ENCODE data around the gene SAT1. TPM values are rescaled to one million over a fixed set of nuclear protein-coding genes. Genes with fewer than 3 reads are reported as not detected.

The SAT1 gene
- total and polyA plus RNA-seq, 9 donors, result 58.7 to 3,021 (median 164) TPM

DNA sequence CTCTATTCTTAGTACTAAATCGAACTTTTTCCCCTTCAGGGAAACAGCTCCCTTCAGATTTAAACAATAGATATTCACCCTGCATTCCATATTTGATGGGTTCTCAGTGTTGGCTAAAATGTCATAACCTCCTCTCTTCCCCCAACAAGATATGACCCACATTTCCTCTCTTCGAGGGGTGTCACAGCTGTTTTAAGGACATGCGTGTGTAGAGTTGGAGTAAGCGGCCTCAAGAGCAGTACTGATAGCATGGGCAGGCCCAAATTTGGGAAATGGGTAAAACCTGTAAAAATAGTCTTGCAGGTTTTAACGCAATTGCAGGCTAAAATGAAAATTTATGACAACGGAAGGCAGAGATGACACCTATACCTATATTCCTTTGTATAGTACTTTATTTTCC, 28.7 kb downstream of the SAT1 start:
- no peak for TF ChIP-seq POLR2A (IDR thresholded peaks at IDR 0.05)
- TF ChIP-seq, protein P1, sequence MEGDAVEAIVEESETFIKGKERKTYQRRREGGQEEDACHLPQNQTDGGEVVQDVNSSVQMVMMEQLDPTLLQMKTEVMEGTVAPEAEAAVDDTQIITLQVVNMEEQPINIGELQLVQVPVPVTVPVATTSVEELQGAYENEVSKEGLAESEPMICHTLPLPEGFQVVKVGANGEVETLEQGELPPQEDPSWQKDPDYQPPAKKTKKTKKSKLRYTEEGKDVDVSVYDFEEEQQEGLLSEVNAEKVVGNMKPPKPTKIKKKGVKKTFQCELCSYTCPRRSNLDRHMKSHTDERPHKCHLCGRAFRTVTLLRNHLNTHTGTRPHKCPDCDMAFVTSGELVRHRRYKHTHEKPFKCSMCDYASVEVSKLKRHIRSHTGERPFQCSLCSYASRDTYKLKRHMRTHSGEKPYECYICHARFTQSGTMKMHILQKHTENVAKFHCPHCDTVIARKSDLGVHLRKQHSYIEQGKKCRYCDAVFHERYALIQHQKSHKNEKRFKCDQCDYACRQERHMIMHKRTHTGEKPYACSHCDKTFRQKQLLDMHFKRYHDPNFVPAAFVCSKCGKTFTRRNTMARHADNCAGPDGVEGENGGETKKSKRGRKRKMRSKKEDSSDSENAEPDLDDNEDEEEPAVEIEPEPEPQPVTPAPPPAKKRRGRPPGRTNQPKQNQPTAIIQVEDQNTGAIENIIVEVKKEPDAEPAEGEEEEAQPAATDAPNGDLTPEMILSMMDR (IDR thresholded peaks at IDR 0.05), result no peak
- H3K4me3 ChIP-seq, result no peak overlapping the region
- no peaks in the 10 kb centered on the region for H3K9me3 ChIP-seq
- H3K36me3 ChIP-seq, result no peaks in the 10 kb centered on the region
- no peak overlapping the region for H3K27ac ChIP-seq
- no peak for DNase-seq
- 74 to 80% (median 78%) methylated on average over 6 of the region's 6 CpGs for WGBS, 3 donors
- no peaks in the 10 kb centered on the region for H3K27me3 ChIP-seq
- no peaks in the 10 kb centered on the region for H3K4me1 ChIP-seq (ENCODE audit: insufficient read depth)
- intact Hi-C loops (cut with DNase I), result no loop called here

DNA sequence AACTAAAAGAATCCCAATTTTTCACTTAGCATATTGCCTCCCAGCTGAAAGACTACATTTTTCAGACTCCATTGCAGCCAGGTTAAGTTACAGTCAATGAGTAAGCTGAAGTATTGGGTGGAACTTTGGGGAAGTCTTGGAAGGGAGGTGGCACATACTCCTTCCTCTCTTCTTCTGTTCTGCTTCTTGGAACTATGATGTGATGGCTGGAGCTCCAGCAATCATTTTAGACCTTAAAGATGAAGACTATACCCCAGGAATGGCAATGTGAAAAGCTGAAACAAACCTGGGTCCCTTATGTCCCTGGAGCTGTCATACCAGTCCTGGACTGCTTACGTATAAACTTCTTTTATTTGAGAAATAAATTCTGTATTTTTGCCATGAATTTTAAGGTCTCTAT, 30.8 kb downstream of the SAT1 start:
- Histone ChIP-seq H3K9me3 (no peaks in the 10 kb centered on the region), H3K4me1 (ENCODE audit: insufficient read depth) (no peaks in the 10 kb centered on the region), H3K27me3 (no peaks in the 10 kb centered on the region), H3K4me3 (no peak overlapping the region), H3K27ac (no peak overlapping the region), H3K36me3 (no peaks in the 10 kb centered on the region)
- intact Hi-C loops (cut with DNase I), result no loop called here
- TF ChIP-seq POLR2A (IDR thresholded peaks at IDR 0.05), result no peak
- no peak for TF ChIP-seq EP300 (IDR thresholded peaks at IDR 0.05)
- TF ChIP-seq, protein P1 (IDR thresholded peaks at IDR 0.05), result no peak
- no peak for DNase-seq
- 87 to 96% (median 93%) methylated on average over 1 of the region's 1 CpG for WGBS, 3 donors

DNA sequence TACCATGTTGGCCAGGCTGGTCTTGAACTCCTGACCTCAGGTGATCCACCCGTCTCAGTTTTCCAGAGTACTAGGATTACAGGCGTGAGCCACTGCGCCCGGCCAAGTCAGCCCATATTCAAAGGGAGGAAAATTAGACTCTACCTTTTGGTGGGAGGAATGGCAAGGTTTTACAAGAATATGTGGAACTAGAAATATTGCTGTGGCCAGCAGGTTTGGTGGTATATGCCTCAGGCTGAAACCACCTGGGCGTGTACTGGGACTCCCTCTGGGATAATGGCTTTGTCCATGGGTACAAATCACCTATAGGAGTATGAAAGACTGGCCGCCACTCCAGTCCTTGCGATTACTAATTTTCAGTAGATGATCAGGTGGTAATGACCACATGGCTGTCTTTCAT, 32.4 kb downstream of the SAT1 start:
- no peak overlapping the region for H3K4me3 ChIP-seq
- intact Hi-C loops (cut with DNase I), result no loop called here
- 91 to 93% (median 92%) methylated on average over 7 of the region's 7 CpGs for WGBS, 3 donors
- no peak overlapping the region for H3K27ac ChIP-seq
- no peaks in the 10 kb centered on the region for H3K4me1 ChIP-seq (ENCODE audit: insufficient read depth)
- TF ChIP-seq POLR2A (IDR thresholded peaks at IDR 0.05), result no peak
- TF ChIP-seq, protein P1 (IDR thresholded peaks at IDR 0.05), result no peak
- no peaks in the 10 kb centered on the region for H3K27me3 ChIP-seq
- H3K36me3 ChIP-seq, result no peaks in the 10 kb centered on the region
- H3K9me3 ChIP-seq, result no peaks in the 10 kb centered on the region
- DNase-seq, result no peak

DNA sequence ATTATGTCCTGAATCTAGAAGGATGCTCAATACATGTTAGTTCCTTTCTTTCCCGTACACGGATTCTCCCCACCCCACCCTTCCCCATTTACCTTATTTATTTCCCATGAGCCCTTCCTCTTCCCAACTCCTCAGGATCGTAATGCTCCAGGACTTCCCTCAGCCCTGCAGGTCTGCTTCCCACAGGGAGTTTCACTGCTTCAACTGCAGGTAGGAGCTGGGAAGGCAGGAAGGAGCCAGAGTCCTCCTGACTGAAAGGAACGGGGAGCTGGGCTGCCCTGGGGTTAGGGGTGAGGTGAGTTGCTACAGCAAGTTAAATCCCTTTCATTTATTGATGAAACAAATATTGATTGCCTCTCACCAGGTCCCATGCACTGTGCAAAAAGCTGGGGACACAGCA, 33.2 kb downstream of the SAT1 start:
- Histone ChIP-seq H3K4me1 (ENCODE audit: insufficient read depth) (no peaks in the 10 kb centered on the region), H3K4me3 (no peak overlapping the region), H3K27ac (no peak overlapping the region), H3K36me3 (no peaks in the 10 kb centered on the region), H3K9me3 (no peaks in the 10 kb centered on the region), H3K27me3 (no peaks in the 10 kb centered on the region)
- TF ChIP-seq EP300 (IDR thresholded peaks at IDR 0.05), result no peak
- TF ChIP-seq, protein P1 (IDR thresholded peaks at IDR 0.05), result no peak
- no peak for TF ChIP-seq POLR2A (IDR thresholded peaks at IDR 0.05)
- intact Hi-C loops (cut with DNase I), result no loop called here
- WGBS, 3 donors, result 74 to 81% (median 77%) methylated on average over 4 of the region's 4 CpGs
- DNase-seq, result no peak

DNA sequence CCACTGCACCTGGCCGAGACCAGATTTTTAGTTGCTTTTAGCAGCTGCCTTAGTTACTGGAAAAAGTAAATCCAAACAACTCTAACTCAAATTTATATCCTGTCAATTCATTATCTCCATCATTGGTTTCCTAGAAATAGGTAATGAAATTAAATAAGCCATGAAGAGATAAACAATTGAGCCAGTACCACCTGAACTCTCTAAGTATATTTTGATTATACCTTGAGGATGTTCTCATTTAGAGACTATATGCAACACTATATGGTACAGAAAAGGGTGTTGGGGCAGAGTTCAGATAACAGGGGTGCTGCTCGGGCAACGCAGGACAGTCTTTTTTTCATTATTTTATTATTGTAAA, 35.0 kb downstream of the SAT1 start:
- Histone ChIP-seq H3K36me3 (no peaks in the 10 kb centered on the region), H3K27me3 (no peaks in the 10 kb centered on the region), H3K27ac (no peak overlapping the region), H3K9me3 (no peaks in the 10 kb centered on the region), H3K4me1 (ENCODE audit: insufficient read depth) (no peaks in the 10 kb centered on the region), H3K4me3 (no peak overlapping the region)
- no peak for TF ChIP-seq POLR2A (IDR thresholded peaks at IDR 0.05)
- no peak for TF ChIP-seq EP300 (IDR thresholded peaks at IDR 0.05)
- TF ChIP-seq, protein P1 (IDR thresholded peaks at IDR 0.05), result no peak
- DNase-seq, result no peak
- WGBS, 3 donors, result 76 to 90% (median 83%) methylated on average over 3 of the region's 3 CpGs
- intact Hi-C loops (cut with DNase I), result no loop called here
